ENCODE results near the gene CCL28. TPM values are rescaled to one million over a fixed set of nuclear protein-coding genes. Genes with fewer than 3 reads are reported as not detected.

Gene CCL28
- total and polyA plus RNA-seq, 11 donors: 0.06 to 1.6 (median 0.31) TPM; not detected in 1

DNA sequence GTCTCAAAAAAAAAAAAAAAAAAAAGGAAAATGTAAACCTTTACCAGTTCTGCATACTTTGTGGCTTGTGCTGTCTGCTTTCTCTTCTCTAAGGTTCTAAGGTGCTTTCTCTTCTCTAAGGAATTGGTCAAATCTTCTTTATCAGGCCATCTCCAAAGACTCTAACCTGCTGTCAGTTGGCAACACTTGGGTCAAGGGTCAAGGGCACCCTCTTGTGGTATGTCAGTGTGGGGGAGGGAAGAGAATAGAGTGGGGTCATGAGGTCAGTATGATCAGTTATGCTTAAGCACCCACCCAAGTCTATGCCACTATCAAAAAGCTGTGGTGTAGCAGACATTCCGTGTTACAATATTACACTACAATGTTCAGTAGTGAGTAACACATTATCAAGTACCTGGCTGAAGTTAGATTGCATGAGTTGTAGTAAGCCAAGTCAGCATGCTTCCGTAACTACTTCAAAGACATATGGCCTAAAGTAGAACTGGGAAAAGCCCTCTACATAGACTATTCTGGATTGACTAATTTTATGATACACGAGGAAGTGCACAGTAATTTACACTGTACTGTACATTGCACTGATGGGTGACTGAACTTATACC lies 25.0 kb upstream of the CCL28 start:
- TF ChIP-seq, protein P1, sequence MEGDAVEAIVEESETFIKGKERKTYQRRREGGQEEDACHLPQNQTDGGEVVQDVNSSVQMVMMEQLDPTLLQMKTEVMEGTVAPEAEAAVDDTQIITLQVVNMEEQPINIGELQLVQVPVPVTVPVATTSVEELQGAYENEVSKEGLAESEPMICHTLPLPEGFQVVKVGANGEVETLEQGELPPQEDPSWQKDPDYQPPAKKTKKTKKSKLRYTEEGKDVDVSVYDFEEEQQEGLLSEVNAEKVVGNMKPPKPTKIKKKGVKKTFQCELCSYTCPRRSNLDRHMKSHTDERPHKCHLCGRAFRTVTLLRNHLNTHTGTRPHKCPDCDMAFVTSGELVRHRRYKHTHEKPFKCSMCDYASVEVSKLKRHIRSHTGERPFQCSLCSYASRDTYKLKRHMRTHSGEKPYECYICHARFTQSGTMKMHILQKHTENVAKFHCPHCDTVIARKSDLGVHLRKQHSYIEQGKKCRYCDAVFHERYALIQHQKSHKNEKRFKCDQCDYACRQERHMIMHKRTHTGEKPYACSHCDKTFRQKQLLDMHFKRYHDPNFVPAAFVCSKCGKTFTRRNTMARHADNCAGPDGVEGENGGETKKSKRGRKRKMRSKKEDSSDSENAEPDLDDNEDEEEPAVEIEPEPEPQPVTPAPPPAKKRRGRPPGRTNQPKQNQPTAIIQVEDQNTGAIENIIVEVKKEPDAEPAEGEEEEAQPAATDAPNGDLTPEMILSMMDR (IDR thresholded peaks at IDR 0.05): no peak
- TF ChIP-seq POLR2A (IDR thresholded peaks at IDR 0.05): no peak
- Histone ChIP-seq H3K27me3 (no peaks in the 10 kb centered on the region), H3K4me3 (no peak overlapping the region), H3K9me3 (peaks cover 0 to 33% (median 3%) of the 10 kb centered on the region in 12 donors), H3K4me1 (peaks cover 0 to 15% (median 5%) of the 10 kb centered on the region in 12 donors), H3K36me3 (no peaks in the 10 kb centered on the region), H3K27ac (no peak overlapping the region)
- intact Hi-C loops (cut with DNase I): no loop called here
- DNase-seq (no peak), ATAC-seq (no peak)
- WGBS, 4 donors: 89 to 97% (median 94%) methylated on average over 3 of the region's 3 CpGs

DNA sequence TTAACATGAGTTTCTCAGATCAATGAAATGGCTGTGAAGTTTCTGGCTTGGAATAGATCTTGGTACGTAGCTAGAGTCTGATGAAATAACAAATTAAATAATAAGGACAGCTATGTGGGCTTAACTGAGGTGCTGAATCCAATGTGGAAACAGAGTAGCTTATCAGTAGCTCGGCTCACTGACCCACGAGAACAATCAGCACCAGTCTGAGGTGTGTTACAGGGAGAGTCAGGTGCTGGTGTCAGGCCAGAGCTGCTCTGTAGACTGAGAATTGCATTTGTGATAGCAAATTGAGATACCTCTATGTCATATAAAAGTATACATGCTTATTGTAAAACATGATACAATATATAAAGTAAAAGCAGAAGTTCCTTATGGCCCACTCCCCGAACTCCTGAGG lies 21.2 kb upstream of the CCL28 start:
- intact Hi-C loops (cut with DNase I): no loop called here
- no peak overlapping the region for H3K4me3 ChIP-seq
- ATAC-seq (no peak), DNase-seq (no peak)
- peaks cover 0 to 11% (median 0%) of the 10 kb centered on the region in 12 donors for H3K9me3 ChIP-seq
- 50 to 68% (median 59%) methylated on average over 4 of the region's 4 CpGs for WGBS, 4 donors
- no peak for TF ChIP-seq POLR2A (IDR thresholded peaks at IDR 0.05)
- TF ChIP-seq, protein P1 (IDR thresholded peaks at IDR 0.05): no peak
- H3K27ac ChIP-seq: no peak overlapping the region
- no peaks in the 10 kb centered on the region for H3K27me3 ChIP-seq
- H3K4me1 ChIP-seq: peaks cover 0 to 15% (median 5%) of the 10 kb centered on the region in 12 donors
- no peaks in the 10 kb centered on the region for H3K36me3 ChIP-seq

- Histone ChIP-seq H3K4me3 (no peak overlapping the region), H3K27ac (no peak overlapping the region), H3K9me3 (peaks cover 0 to 4% (median 0%) of the 10 kb centered on the region in 12 donors), H3K27me3 (no peaks in the 10 kb centered on the region), H3K4me1 (peaks cover 0 to 15% (median 5%) of the 10 kb centered on the region in 12 donors), H3K36me3 (no peaks in the 10 kb centered on the region)
- intact Hi-C loops (cut with DNase I): no loop called here
- ATAC-seq: peak; percentile 64 to 91 (median 74)
- TF ChIP-seq, protein P1 (IDR thresholded peaks at IDR 0.05): no peak
- TF ChIP-seq POLR2A (IDR thresholded peaks at IDR 0.05): no peak
- WGBS, 4 donors: 72 to 84% (median 82%) methylated on average over 3 of the region's 3 CpGs
- DNase-seq: peak; percentile 6 to 61 (median 36)
Observed at GRCh38 chr5:43432486-43433375, 20.5 kb upstream of the CCL28 start.

- DNase-seq (no peak), ATAC-seq (no peak)
- Histone ChIP-seq H3K27ac (no peak overlapping the region), H3K36me3 (no peaks in the 10 kb centered on the region), H3K4me1 (peaks cover 0 to 15% (median 5%) of the 10 kb centered on the region in 12 donors), H3K4me3 (no peak overlapping the region), H3K27me3 (no peaks in the 10 kb centered on the region), H3K9me3 (no peaks in the 10 kb centered on the region)
- TF ChIP-seq POLR2A (IDR thresholded peaks at IDR 0.05): no peak
- TF ChIP-seq, protein P1 (IDR thresholded peaks at IDR 0.05): no peak
- 82 to 93% (median 87%) methylated on average over 2 of the region's 2 CpGs for WGBS, 4 donors
- intact Hi-C loops (cut with DNase I): no loop called here
Observed at GRCh38 chr5:43429706-43430105, 17.5 kb upstream of the CCL28 start.

Measured in heart left ventricle (tissue), 16 donors.